ENCODE results near the gene SLC22A31.

The SLC22A31 gene

DNA sequence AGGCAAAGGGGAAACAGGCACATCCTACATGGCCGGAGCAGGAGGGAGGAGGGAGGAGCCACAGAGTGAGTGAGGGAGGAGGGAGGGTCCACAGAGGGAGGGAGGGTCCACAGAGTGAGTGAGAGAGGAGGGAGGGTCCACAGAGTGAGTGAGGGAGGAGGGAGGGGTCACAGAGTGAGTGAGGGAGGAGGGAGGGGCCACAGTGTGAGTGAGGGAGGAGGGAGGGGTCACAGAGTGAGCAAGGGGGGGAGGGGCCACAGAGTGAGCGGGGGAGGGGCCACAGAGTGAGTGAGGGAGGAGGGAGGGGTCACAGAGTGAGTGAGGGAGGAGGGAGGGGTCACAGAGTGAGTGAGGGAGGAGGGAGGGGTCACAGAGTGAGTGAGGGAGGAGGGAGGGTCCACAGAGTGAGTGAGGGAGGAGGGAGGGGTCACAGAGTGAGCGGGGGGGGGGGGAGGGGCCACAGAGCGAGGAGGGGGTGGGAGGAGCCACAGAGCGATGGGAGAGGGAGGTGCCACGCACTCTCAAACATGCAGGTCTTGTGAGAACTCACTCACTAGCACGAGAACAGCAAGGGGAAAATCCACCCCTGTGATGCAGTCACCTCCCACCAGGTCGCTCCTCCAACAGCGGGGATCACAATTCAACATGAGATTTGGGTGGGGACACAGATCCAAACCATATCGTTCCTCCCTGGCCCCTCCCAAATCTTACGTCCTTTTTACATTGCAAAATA lies 53.1 kb downstream of the SLC22A31 start:
- H3K27ac ChIP-seq (ENCODE audit: low read length): no peak overlapping the region
- H3K4me1 ChIP-seq (ENCODE audit: control insufficient read depth, low read depth, low read length): no peaks in the 10 kb centered on the region
- no peak overlapping the region for H3K4me3 ChIP-seq (ENCODE audit: low read length)
- H3K9ac ChIP-seq (ENCODE audit: low read length): no peak overlapping the region
- peaks cover 6% of the 10 kb centered on the region for H3K9me3 ChIP-seq (ENCODE audit: control insufficient read depth, low read depth, low read length)
- H3K27me3 ChIP-seq (ENCODE audit: control insufficient read depth, insufficient read depth, low read length): no peaks in the 10 kb centered on the region
- peaks cover 6% of the 10 kb centered on the region for H3K36me3 ChIP-seq (ENCODE audit: control insufficient read depth, low read depth, low read length)

- H3K27ac ChIP-seq (ENCODE audit: low read length): no peak overlapping the region
- no peaks in the 10 kb centered on the region for H3K27me3 ChIP-seq (ENCODE audit: control insufficient read depth, insufficient read depth, low read length)
- H3K4me3 ChIP-seq (ENCODE audit: low read length): no peak overlapping the region
- peaks cover 6% of the 10 kb centered on the region for H3K9me3 ChIP-seq (ENCODE audit: control insufficient read depth, low read depth, low read length)
- H3K9ac ChIP-seq (ENCODE audit: low read length): no peak overlapping the region
- peaks cover 6% of the 10 kb centered on the region for H3K36me3 ChIP-seq (ENCODE audit: control insufficient read depth, low read depth, low read length)
- no peaks in the 10 kb centered on the region for H3K4me1 ChIP-seq (ENCODE audit: control insufficient read depth, low read depth, low read length)
Measured at GRCh38 chr16:89146211-89147005, 53.9 kb downstream of the SLC22A31 start.
